ENCODE data around the gene MGAT3.

MGAT3 gene

DNA sequence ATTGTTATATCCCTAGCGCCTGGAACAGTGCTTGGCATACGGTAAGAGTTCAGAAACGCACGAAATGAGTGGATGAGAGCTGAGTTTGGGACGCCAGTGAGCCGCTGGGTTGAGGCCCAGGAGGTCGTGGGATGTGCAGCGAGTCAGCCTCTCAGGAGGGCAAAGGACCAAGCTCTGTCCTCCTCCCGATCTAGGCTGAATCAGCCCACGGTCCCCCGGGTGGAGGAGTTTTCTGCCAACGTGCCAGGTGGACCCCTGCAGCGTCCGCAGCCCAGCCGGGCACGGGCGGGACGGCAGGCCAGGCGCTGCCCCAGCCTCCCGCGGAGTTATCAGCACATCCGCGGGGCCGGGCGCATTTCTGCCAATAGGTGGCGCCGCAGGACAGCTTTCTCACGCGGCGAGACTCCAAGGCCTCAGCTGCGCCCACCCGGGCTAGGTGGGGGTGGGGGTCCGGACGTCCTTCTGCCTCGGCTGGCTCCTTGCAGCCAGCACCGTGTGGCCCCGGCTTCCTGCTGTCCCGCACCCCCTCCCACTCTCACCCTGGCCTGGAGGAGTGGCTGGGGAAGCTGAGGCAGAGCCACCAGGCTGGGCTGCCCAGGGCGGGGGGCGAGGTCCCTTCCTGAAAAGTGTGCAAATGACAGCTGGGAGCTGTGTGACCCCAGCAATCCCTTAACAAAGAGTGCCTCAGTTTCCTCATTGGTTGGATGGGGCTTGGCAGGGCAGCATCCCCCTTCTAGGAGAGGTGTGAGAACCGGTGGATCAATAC is 78.0 kb downstream of the MGAT3 start (continued):
- TF ChIP-seq ZNF140 (tag by site-specific recombination; IDR thresholded peaks at IDR 0.05), result no peak
- TF ChIP-seq ZNF10 (tag by site-specific recombination; IDR thresholded peaks at IDR 0.05), result no peak
- TF ChIP-seq ZFP37 (tag by site-specific recombination; IDR thresholded peaks at IDR 0.05), result no peak
- TF ChIP-seq AEBP2 (tag by site-specific recombination; IDR thresholded peaks at IDR 0.05; ENCODE audit: borderline replicate concordance), result no peak
- peak; percentile 39; the same call in 1 of the 2 replicates for TF ChIP-seq ZNF843 (tag by site-specific recombination; IDR thresholded peaks at IDR 0.05)
- TF ChIP-seq EGR2 (tag by site-specific recombination; IDR thresholded peaks at IDR 0.05; ENCODE audit: low read depth), result peak; percentile 73
- TF ChIP-seq GLI2 (tag by site-specific recombination; IDR thresholded peaks at IDR 0.05; ENCODE audit: borderline replicate concordance, low read depth), result no peak
- TF ChIP-seq, protein P1, sequence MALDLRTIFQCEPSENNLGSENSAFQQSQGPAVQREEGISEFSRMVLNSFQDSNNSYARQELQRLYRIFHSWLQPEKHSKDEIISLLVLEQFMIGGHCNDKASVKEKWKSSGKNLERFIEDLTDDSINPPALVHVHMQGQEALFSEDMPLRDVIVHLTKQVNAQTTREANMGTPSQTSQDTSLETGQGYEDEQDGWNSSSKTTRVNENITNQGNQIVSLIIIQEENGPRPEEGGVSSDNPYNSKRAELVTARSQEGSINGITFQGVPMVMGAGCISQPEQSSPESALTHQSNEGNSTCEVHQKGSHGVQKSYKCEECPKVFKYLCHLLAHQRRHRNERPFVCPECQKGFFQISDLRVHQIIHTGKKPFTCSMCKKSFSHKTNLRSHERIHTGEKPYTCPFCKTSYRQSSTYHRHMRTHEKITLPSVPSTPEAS (tag by site-specific recombination; IDR thresholded peaks at IDR 0.05), result 0 out of 2 replicates have a peak, but pooled peaks have one; percentile 27
- peak; percentile 74 for TF ChIP-seq SP7 (tag by site-specific recombination; IDR thresholded peaks at IDR 0.05)
- TF ChIP-seq ZNF394 (tag by site-specific recombination; IDR thresholded peaks at IDR 0.05; ENCODE audit: borderline replicate concordance), result peak; percentile 54; the same call in 1 of the 2 replicates
- no peak for TF ChIP-seq ZNF610 (tag by site-specific recombination; IDR thresholded peaks at IDR 0.05; ENCODE audit: borderline replicate concordance)
- no peak for TF ChIP-seq ZNF747 (tag by site-specific recombination; IDR thresholded peaks at IDR 0.05)
- TF ChIP-seq ZNF26 (tag by site-specific recombination; IDR thresholded peaks at IDR 0.05), result no peak
- no peak for TF ChIP-seq SCRT1 (tag by site-specific recombination; IDR thresholded peaks at IDR 0.05; ENCODE audit: borderline replicate concordance)
- no peak for TF ChIP-seq IKZF3 (tag by site-specific recombination; IDR thresholded peaks at IDR 0.05)
- TF ChIP-seq ZNF433 (tag by site-specific recombination; IDR thresholded peaks at IDR 0.05; ENCODE audit: low read depth), result no peak
- no peak for TF ChIP-seq SP2 (tag by site-specific recombination; IDR thresholded peaks at IDR 0.05)
- peak; percentile 90; the same call in 1 of the 2 replicates for TF ChIP-seq ZNF561 (tag by site-specific recombination; IDR thresholded peaks at IDR 0.05; ENCODE audit: borderline replicate concordance)
- TF ChIP-seq ZNF24 (tag by site-specific recombination; IDR thresholded peaks at IDR 0.05), result peak; percentile 43; the same call in 1 of the 2 replicates
- no peak for TF ChIP-seq ZNF530 (tag by site-specific recombination; IDR thresholded peaks at IDR 0.05; ENCODE audit: low read depth)
- no peak for TF ChIP-seq ZNF404 (tag by site-specific recombination; IDR thresholded peaks at IDR 0.05)
- no peak for TF ChIP-seq MEIS1 (CRISPR knock-in tag; IDR thresholded peaks at IDR 0.05; ENCODE audit: borderline replicate concordance)
- TF ChIP-seq PRDM1 (tag by site-specific recombination; IDR thresholded peaks at IDR 0.05), result no peak
- TF ChIP-seq KLF9 (tag by site-specific recombination; IDR thresholded peaks at IDR 0.05; ENCODE audit: low read depth), result peak; percentile 36; the same call in 1 of the 2 replicates
- peak; percentile 90 for TF ChIP-seq ZNF2 (tag by site-specific recombination; IDR thresholded peaks at IDR 0.05)
- no peak for TF ChIP-seq ZNF138 (tag by site-specific recombination; IDR thresholded peaks at IDR 0.05; ENCODE audit: borderline replicate concordance)
- peak; percentile 83 for TF ChIP-seq ZEB2 (tag by site-specific recombination; IDR thresholded peaks at IDR 0.05)
- peak; percentile 76 for TF ChIP-seq ZNF692 (tag by site-specific recombination; IDR thresholded peaks at IDR 0.05)
- no peak for TF ChIP-seq ZNF311 (tag by site-specific recombination; IDR thresholded peaks at IDR 0.05; ENCODE audit: borderline replicate concordance)
- no peak for TF ChIP-seq ZNF280D (tag by site-specific recombination; IDR thresholded peaks at IDR 0.05)
- TF ChIP-seq ZBTB21 (tag by site-specific recombination; IDR thresholded peaks at IDR 0.05), result no peak
- TF ChIP-seq ZNF768 (tag by site-specific recombination; IDR thresholded peaks at IDR 0.05), result no peak
